Measurements from ENCODE around the gene CNTNAP5.

CNTNAP5 gene

DNA sequence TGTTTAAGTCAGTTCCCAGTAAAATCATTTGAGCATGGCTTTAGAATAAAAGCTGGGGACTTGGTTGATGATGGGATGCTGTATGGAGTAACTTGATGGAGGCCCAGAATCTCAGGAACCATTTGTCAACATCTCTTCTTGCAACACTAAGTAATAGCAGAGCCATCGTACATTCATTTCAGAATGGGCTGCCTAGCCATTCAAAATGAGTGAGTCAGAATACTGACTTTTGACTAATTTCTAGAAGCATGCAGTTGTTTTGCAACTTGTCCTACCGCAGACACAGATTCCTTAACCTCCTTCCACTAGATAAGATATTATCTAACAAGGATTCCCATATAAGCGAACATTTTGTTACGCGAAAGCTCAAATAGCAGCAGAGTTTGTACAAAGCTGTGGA, 229.5 kb downstream of the CNTNAP5 start:
- no peaks in the 10 kb centered on the region for H3K36me3 ChIP-seq (ENCODE audit: control insufficient read depth, insufficient read depth, low read length)
- no peak overlapping the region for H2BK120ac ChIP-seq (ENCODE audit: low read depth, low read length)
- no peak overlapping the region for H3K4me3 ChIP-seq (ENCODE audit: low read length)
- no peak overlapping the region for H4K8ac ChIP-seq (ENCODE audit: low read depth, low read length)
- no peak overlapping the region for H3K23ac ChIP-seq (ENCODE audit: low read length)
- H3K4ac ChIP-seq (ENCODE audit: low read depth, low read length): no peak overlapping the region
- no CpG with 5 or more reads among the region's 5 CpGs for WGBS (ENCODE audit: extremely low coverage, insufficient coverage, low lambda C conversion rate)
- no peak overlapping the region for H2BK15ac ChIP-seq (replicated peaks; ENCODE audit: low read depth)
- no peaks in the 10 kb centered on the region for H3K27me3 ChIP-seq (ENCODE audit: insufficient read depth, low read length, poor library complexity)
- H2BK5ac ChIP-seq (ENCODE audit: low read length): no peak overlapping the region
- H3K4me1 ChIP-seq (ENCODE audit: control insufficient read depth, low read depth, low read length): no peaks in the 10 kb centered on the region
- H3K9ac ChIP-seq (ENCODE audit: low read length): no peak overlapping the region
- no peak overlapping the region for H3K4me2 ChIP-seq (ENCODE audit: low read length)
- H3K56ac ChIP-seq (ENCODE audit: low read length): no peak overlapping the region
- no peak overlapping the region for H3K27ac ChIP-seq (ENCODE audit: low read depth, low read length)
- DNase-seq: no peak
- H3K79me1 ChIP-seq (ENCODE audit: low read length): no peaks in the 10 kb centered on the region
- H3K18ac ChIP-seq (ENCODE audit: low read length): no peak overlapping the region
- H2AK5ac ChIP-seq (ENCODE audit: low read length): no peak overlapping the region
- no peak overlapping the region for H4K5ac ChIP-seq (ENCODE audit: low read length)
- no peaks in the 10 kb centered on the region for H3K79me2 ChIP-seq (ENCODE audit: control insufficient read depth, insufficient read depth, low read length)

DNA sequence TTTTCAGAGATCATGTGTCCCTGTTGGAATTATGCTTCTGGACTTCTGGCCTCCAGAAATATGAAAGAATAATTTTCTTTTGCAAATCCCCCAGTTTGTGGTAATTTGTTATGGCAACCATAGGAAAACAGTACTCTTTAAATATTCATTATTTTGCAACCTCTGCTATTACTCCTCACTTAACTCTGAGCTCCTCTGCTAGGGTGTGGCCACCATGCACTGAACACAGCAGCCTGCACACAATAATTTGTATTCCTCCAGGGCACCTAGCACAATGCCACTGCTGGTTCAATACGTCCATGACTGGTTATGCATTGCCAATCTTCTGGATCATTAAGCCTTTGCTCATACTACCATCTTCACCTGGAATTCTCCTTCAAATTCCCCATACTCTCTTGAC, 232.0 kb downstream of the CNTNAP5 start:
- H3K4me3 ChIP-seq (ENCODE audit: low read length): no peak overlapping the region
- no peak overlapping the region for H4K8ac ChIP-seq (ENCODE audit: low read depth, low read length)
- H3K4me1 ChIP-seq (ENCODE audit: control insufficient read depth, low read depth, low read length): no peaks in the 10 kb centered on the region
- no peak overlapping the region for H2BK120ac ChIP-seq (ENCODE audit: low read depth, low read length)
- H4K5ac ChIP-seq (ENCODE audit: low read length): no peak overlapping the region
- H3K4ac ChIP-seq (ENCODE audit: low read depth, low read length): no peak overlapping the region
- H3K56ac ChIP-seq (ENCODE audit: low read length): no peak overlapping the region
- no peaks in the 10 kb centered on the region for H3K79me2 ChIP-seq (ENCODE audit: control insufficient read depth, insufficient read depth, low read length)
- no peak for DNase-seq
- H3K18ac ChIP-seq (ENCODE audit: low read length): no peak overlapping the region
- no peak overlapping the region for H3K23ac ChIP-seq (ENCODE audit: low read length)
- H3K9ac ChIP-seq (ENCODE audit: low read length): no peak overlapping the region
- H3K79me1 ChIP-seq (ENCODE audit: low read length): no peaks in the 10 kb centered on the region
- H3K27ac ChIP-seq (ENCODE audit: low read depth, low read length): no peak overlapping the region
- H2BK15ac ChIP-seq (replicated peaks; ENCODE audit: low read depth): no peak overlapping the region
- no CpG with 5 or more reads among the region's 1 CpG for WGBS (ENCODE audit: extremely low coverage, insufficient coverage, low lambda C conversion rate)
- no peak overlapping the region for H2AK5ac ChIP-seq (ENCODE audit: low read length)
- no peak overlapping the region for H2BK5ac ChIP-seq (ENCODE audit: low read length)
- H3K27me3 ChIP-seq (ENCODE audit: insufficient read depth, low read length, poor library complexity): no peaks in the 10 kb centered on the region
- H3K36me3 ChIP-seq (ENCODE audit: control insufficient read depth, insufficient read depth, low read length): no peaks in the 10 kb centered on the region
- no peak overlapping the region for H3K4me2 ChIP-seq (ENCODE audit: low read length)

DNA sequence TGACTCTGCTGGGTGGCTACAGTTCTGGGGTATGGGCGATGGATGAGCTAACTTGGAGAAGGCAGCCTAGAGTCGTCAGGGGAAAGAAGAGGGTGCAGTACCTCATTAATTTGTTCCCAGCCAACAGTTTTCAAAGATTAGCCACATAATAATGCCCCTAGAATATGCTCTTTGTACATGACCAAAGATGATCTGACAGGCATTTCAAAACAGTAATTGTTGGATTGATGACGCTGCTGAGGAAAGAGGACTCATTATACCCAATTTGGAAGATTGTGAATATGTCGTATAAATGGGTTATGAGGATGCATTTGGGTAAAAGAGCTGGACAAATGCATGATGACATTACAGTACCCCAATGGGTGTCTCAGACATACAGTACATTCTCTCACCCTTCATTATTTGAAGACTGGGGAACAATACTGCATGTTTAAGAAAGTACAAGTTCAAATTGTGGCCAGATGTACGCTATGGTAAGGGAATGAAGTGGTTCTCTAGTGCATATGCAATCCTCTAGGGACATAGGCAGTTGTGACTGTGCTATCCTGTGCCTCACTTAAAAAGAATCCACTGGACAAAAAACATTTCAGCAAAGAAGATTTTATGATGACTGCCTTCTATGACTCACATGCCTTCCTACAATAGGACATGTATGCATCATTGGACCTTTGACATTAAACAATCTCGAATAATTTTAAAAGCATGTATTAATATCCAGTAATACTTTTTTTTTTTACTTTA, 233.2 kb downstream of the CNTNAP5 start:
- H3K4me1 ChIP-seq (ENCODE audit: control insufficient read depth, low read depth, low read length): no peaks in the 10 kb centered on the region
- no peak overlapping the region for H3K18ac ChIP-seq (ENCODE audit: low read length)
- no peak overlapping the region for H3K4ac ChIP-seq (ENCODE audit: low read depth, low read length)
- H3K27ac ChIP-seq (ENCODE audit: low read depth, low read length): no peak overlapping the region
- H4K5ac ChIP-seq (ENCODE audit: low read length): no peak overlapping the region
- H3K56ac ChIP-seq (ENCODE audit: low read length): no peak overlapping the region
- WGBS (ENCODE audit: extremely low coverage, insufficient coverage, low lambda C conversion rate): 100% methylated on average over 1 of the region's 6 CpGs
- no peak overlapping the region for H3K4me2 ChIP-seq (ENCODE audit: low read length)
- no peak overlapping the region for H2BK5ac ChIP-seq (ENCODE audit: low read length)
- no peak overlapping the region for H3K9ac ChIP-seq (ENCODE audit: low read length)
- H2AK5ac ChIP-seq (ENCODE audit: low read length): no peak overlapping the region
- H3K4me3 ChIP-seq (ENCODE audit: low read length): no peak overlapping the region
- no peak overlapping the region for H3K23ac ChIP-seq (ENCODE audit: low read length)
- H3K79me1 ChIP-seq (ENCODE audit: low read length): no peaks in the 10 kb centered on the region
- H4K8ac ChIP-seq (ENCODE audit: low read depth, low read length): no peak overlapping the region
- H2BK15ac ChIP-seq (replicated peaks; ENCODE audit: low read depth): no peak overlapping the region
- H3K27me3 ChIP-seq (ENCODE audit: insufficient read depth, low read length, poor library complexity): no peaks in the 10 kb centered on the region
- no peak overlapping the region for H2BK120ac ChIP-seq (ENCODE audit: low read depth, low read length)
- no peaks in the 10 kb centered on the region for H3K79me2 ChIP-seq (ENCODE audit: control insufficient read depth, insufficient read depth, low read length)
- no peaks in the 10 kb centered on the region for H3K36me3 ChIP-seq (ENCODE audit: control insufficient read depth, insufficient read depth, low read length)
- DNase-seq: no peak

GRCh38 chr2:124261456-124261855, 236.4 kb downstream of the CNTNAP5 start:
- Histone ChIP-seq H3K4me1 (ENCODE audit: control insufficient read depth, low read depth, low read length) (no peaks in the 10 kb centered on the region), H3K27me3 (ENCODE audit: insufficient read depth, low read length, poor library complexity) (no peaks in the 10 kb centered on the region), H4K5ac (ENCODE audit: low read length) (no peak overlapping the region)

GRCh38 chr2:124264551-124265091, 239.5 kb downstream of the CNTNAP5 start:
- H4K5ac ChIP-seq (ENCODE audit: low read length): no peak overlapping the region
- H3K23ac ChIP-seq (ENCODE audit: low read length): no peak overlapping the region
- no CpG with 5 or more reads among the region's 6 CpGs for WGBS (ENCODE audit: extremely low coverage, insufficient coverage, low lambda C conversion rate)
- peaks cover 1% of the 10 kb centered on the region for H3K4me1 ChIP-seq (ENCODE audit: control insufficient read depth, low read depth, low read length)
- H3K4me3 ChIP-seq (ENCODE audit: low read length): no peak overlapping the region
- H3K27me3 ChIP-seq (ENCODE audit: insufficient read depth, low read length, poor library complexity): no peaks in the 10 kb centered on the region
- no peak overlapping the region for H3K9ac ChIP-seq (ENCODE audit: low read length)
- no peak overlapping the region for H2BK5ac ChIP-seq (ENCODE audit: low read length)
- no peaks in the 10 kb centered on the region for H3K79me1 ChIP-seq (ENCODE audit: low read length)
- no peak overlapping the region for H2BK120ac ChIP-seq (ENCODE audit: low read depth, low read length)
- no peak overlapping the region for H3K4me2 ChIP-seq (ENCODE audit: low read length)
- H3K56ac ChIP-seq (ENCODE audit: low read length): no peak overlapping the region
- H3K27ac ChIP-seq (ENCODE audit: low read depth, low read length): no peak overlapping the region
- no peak overlapping the region for H2BK15ac ChIP-seq (replicated peaks; ENCODE audit: low read depth)
- H4K8ac ChIP-seq (ENCODE audit: low read depth, low read length): no peak overlapping the region
- no peaks in the 10 kb centered on the region for H3K79me2 ChIP-seq (ENCODE audit: control insufficient read depth, insufficient read depth, low read length)
- no peaks in the 10 kb centered on the region for H3K36me3 ChIP-seq (ENCODE audit: control insufficient read depth, insufficient read depth, low read length)
- H3K18ac ChIP-seq (ENCODE audit: low read length): no peak overlapping the region
- H2AK5ac ChIP-seq (ENCODE audit: low read length): no peak overlapping the region
- no peak overlapping the region for H3K4ac ChIP-seq (ENCODE audit: low read depth, low read length)
- no peak for DNase-seq

More at GRCh38 chr2:124261456-124261855, 236.4 kb downstream of the CNTNAP5 start:
- Histone ChIP-seq H4K8ac (ENCODE audit: low read depth, low read length) (no peak overlapping the region), H3K18ac (ENCODE audit: low read length) (no peak overlapping the region), H3K79me1 (ENCODE audit: low read length) (no peaks in the 10 kb centered on the region), H3K79me2 (ENCODE audit: control insufficient read depth, insufficient read depth, low read length) (no peaks in the 10 kb centered on the region), H3K23ac (ENCODE audit: low read length) (no peak overlapping the region), H2BK5ac (ENCODE audit: low read length) (no peak overlapping the region), H3K4me3 (ENCODE audit: low read length) (no peak overlapping the region), H2AK5ac (ENCODE audit: low read length) (no peak overlapping the region), H3K36me3 (ENCODE audit: control insufficient read depth, insufficient read depth, low read length) (no peaks in the 10 kb centered on the region), H3K4me2 (ENCODE audit: low read length) (no peak overlapping the region), H3K27ac (ENCODE audit: low read depth, low read length) (no peak overlapping the region), H2BK120ac (ENCODE audit: low read depth, low read length) (no peak overlapping the region), H3K9ac (ENCODE audit: low read length) (no peak overlapping the region), H2BK15ac (replicated peaks; ENCODE audit: low read depth) (no peak overlapping the region), H3K4ac (ENCODE audit: low read depth, low read length) (no peak overlapping the region), H3K56ac (ENCODE audit: low read length) (no peak overlapping the region)
- no CpG with 5 or more reads among the region's 5 CpGs for WGBS (ENCODE audit: extremely low coverage, insufficient coverage, low lambda C conversion rate)
- no peak for DNase-seq

GRCh38 chr2:124267794-124268193, 242.7 kb downstream of the CNTNAP5 start:
- H2BK5ac ChIP-seq (ENCODE audit: low read length): no peak overlapping the region

More at GRCh38 chr2:124267794-124268193, 242.7 kb downstream of the CNTNAP5 start:
- no peak overlapping the region for H3K27ac ChIP-seq (ENCODE audit: low read depth, low read length)
- H3K4ac ChIP-seq (ENCODE audit: low read depth, low read length): no peak overlapping the region
- H2BK15ac ChIP-seq (replicated peaks; ENCODE audit: low read depth): no peak overlapping the region
- no peak overlapping the region for H4K5ac ChIP-seq (ENCODE audit: low read length)
- peak; percentile 11 for DNase-seq
- H3K23ac ChIP-seq (ENCODE audit: low read length): no peak overlapping the region
- H3K9ac ChIP-seq (ENCODE audit: low read length): no peak overlapping the region
- H3K4me2 ChIP-seq (ENCODE audit: low read length): no peak overlapping the region
- H3K36me3 ChIP-seq (ENCODE audit: control insufficient read depth, insufficient read depth, low read length): no peaks in the 10 kb centered on the region
- H4K8ac ChIP-seq (ENCODE audit: low read depth, low read length): no peak overlapping the region
- H3K56ac ChIP-seq (ENCODE audit: low read length): no peak overlapping the region
- no peak overlapping the region for H3K18ac ChIP-seq (ENCODE audit: low read length)
- no peaks in the 10 kb centered on the region for H3K79me2 ChIP-seq (ENCODE audit: control insufficient read depth, insufficient read depth, low read length)
- H3K4me3 ChIP-seq (ENCODE audit: low read length): no peak overlapping the region
- no peak overlapping the region for H2AK5ac ChIP-seq (ENCODE audit: low read length)
- no peaks in the 10 kb centered on the region for H3K27me3 ChIP-seq (ENCODE audit: insufficient read depth, low read length, poor library complexity)
- peaks cover 1% of the 10 kb centered on the region for H3K4me1 ChIP-seq (ENCODE audit: control insufficient read depth, low read depth, low read length)
- WGBS (ENCODE audit: extremely low coverage, insufficient coverage, low lambda C conversion rate): no CpG with 5 or more reads among the region's 5 CpGs
- H2BK120ac ChIP-seq (ENCODE audit: low read depth, low read length): no peak overlapping the region
- H3K79me1 ChIP-seq (ENCODE audit: low read length): no peaks in the 10 kb centered on the region
